NCI-H1105 treated with DMSO at 0.1 percent for 48 hours (cell line): Measurements from ENCODE around the gene NR2F1-AS1.
"Not testable (repeated sequence)": the region's sequence is repeated elsewhere in the genome, so short reads cannot be mapped to it uniquely, and the experiment has no call there.

Experiments
- DNase-seq: peaks from one replicate; lab custom pipeline; 2025; lab: John Stamatoyannopoulos, UW

NR2F1-AS1 gene

DNA sequence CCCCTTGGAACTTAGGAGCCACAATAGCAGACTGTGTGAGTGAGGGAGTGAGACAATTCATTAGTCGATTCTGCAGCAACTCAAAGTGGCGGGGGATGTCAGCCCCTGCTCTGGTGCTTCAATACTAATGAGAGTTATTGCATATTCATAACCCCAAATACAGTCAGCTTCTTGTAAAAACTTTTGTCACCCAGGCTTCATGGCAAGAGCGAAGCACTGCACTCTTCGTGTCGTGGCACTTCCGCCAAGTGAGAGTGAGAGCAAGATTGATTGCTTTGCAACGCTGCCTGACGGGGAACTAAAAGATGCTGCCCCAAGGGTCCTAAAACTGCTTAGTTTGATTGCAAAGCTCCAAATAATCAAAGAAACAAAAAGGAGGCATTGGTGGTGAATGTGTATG, 150.9 kb downstream of the NR2F1-AS1 start:
- DNase-seq, result no peak

DNA sequence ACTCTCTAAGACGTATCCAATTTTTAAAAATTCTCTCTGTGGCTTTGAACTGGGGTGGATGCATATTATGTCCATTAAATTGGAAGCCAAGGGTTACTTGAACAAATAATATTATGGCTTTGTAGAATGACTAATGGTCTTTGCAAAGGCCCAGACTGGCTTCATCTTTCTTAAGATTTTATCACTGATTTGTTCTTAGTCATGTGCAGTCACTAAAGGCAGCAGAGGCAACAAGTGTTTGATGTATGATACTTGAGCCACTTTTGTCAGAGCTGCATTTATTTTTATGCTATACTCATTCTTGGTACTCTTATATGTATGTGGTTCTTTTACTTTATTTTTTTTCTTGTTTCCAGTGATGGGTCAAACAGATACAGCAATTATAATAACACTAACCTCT, 152.2 kb downstream of the NR2F1-AS1 start:
- DNase-seq, result no peak

DNA sequence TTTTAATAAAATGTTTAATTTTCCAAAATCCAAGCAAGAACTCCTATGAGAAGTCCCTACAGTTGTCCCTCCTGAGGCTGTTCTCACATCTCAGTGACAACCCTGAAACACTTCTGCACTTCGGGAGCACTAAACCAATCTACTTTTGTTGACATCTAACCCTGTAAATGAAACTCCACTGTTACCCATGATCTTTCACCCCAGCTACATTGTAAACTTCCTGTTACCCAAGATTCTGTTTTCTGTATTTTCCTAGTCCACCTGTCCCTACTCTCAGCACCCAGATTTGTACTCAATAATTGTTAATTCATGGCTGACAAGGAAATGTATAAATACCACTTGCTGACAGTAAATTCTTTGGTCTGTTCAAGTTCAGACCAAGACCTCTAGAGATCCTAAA, 153.7 kb downstream of the NR2F1-AS1 start:
- DNase-seq, result no peak

DNA sequence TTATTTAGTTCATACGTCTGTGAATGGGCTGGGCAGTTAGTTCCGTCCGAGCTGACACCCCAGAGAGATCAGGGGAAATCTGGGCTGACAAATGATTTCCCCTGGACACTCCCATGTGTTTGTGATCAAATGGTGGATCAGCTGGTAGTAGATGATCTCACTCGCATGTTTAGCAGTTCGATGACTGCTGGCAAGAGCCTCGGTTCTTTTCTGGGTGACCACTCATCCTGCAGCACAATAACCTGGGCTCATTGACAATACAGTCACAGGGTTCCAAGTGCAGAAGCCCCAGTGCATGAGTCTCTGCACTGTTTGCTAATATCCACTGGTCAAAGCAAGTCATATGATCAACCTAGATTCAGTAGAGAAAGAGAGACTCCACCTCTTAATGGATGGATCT, 155.9 kb downstream of the NR2F1-AS1 start:
- DNase-seq, result no peak

DNA sequence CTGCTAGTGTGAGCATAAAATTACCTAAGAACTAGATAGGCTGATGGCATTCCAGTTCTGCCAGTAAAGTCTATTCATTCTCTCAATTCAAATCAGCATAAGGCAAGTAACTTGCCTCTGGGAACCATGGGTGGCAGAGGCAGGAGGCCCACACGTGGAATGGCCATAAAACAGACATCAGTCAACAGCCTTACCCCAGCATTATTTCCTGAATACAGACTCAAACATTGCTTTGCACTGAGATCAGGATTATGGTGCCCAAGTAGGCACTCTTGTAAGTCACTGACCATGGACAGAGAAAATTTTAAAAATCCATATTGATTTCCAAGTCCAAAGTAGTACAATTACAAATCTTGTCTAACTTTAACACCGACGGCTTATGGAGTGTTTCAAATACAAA, 157.7 kb downstream of the NR2F1-AS1 start:
- DNase-seq, result no peak

DNA sequence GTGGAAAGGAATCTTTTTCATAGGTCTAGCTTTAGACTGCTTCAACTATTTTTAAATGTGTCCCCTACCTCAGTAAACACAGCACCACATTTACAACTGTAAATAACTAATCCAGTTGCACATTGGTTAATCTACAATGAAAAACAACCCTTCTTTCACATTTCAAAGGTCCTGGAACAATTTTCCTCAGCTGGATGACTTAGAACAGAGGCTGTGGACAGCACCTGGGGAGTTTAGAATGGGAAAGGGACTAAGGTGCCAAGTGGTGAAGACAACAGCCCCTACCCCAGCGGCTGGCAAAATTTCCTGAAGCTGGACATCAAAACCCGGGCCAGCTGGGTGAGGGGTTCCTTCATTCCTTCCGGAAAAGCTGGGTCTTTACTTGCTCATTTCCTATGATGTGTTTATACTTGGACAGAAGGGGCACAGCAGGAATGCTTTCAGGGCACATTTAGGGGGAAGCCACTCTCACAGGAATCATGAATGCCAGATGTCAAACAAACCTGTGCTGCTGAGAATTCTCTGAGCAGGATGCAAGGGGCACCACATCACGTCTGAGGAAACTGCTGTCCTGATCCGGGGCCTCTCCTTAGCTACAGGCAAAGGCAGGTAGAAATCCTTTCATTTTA, 158.3 kb downstream of the NR2F1-AS1 start:
- DNase-seq, result no peak

DNA sequence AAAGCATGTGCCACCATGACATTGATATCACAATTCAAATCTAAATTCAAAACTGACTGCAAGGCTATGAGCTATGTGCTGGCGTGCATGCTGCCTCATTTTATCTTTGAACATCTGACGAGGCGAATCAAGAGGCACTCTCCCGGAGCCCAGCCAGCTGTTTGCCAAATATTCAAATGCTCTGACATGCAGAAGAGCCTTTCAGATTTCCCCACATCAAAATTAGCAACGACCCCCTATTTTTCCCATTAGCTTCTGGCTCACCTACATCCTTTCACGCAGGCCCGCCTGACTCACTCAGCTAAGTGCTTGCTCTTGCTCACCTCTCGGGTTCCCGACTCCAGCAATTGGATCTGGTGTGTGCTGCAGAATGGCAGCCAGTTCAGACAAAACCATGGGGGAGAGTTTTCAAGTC, 159.0 kb downstream of the NR2F1-AS1 start:
- DNase-seq, result no peak

DNA sequence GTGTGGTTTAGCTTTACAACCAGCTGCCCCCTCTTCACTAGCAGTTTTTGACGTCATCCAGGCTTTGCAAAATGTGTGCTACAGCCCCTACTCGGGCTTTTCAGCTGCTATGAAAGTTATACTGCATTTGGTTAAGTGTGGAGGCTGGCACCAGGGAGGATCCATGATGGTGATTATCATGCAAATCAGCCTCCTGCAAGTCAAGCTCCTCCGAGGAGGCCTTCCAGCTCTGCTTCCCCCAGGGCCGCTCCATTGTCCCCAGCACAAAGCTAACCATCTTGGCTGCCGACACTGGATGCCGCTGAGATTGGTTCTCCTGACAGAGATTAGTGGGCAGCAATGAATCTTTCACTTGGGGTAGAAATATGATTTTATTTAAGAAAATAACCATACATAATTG, 159.6 kb downstream of the NR2F1-AS1 start:
- no peak for DNase-seq

DNA sequence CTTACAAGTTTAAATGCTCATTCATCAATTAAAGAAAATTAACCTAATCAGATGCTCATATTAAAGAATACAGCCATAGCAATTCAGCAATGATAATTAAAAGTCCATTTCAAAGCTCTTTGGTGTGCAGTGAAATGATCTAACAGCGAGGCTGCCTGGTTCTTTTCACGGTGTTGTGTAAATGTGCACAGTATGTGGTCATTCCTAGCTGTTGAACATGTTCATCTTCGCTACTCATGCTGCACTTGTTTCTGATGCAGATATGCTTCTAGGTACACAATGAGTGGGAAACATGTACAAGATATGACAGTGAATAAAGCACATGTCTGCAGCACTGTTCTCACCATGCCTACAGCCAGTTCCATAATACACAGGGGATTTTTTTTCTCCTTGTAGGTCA, 163.5 kb downstream of the NR2F1-AS1 start:
- DNase-seq, result no peak

DNA sequence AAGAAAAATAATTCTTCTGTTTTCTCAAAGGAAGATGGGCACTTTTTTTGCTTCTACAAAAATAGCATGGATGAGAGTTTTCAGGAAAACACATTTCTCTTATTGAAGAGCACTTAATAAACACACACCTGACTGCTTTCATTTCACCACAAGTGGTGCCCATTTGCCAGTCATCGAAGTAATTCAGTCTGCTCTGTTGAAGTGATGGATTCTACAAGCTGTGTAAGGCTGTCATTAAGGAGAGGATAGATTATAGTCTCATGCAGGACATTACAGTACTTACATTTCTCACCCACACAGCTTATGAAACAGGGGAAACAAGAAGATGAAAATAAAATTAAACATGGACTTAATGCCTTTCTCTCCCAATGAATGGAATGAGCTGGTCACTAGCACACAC, 165.2 kb downstream of the NR2F1-AS1 start:
- DNase-seq, result no peak

DNA sequence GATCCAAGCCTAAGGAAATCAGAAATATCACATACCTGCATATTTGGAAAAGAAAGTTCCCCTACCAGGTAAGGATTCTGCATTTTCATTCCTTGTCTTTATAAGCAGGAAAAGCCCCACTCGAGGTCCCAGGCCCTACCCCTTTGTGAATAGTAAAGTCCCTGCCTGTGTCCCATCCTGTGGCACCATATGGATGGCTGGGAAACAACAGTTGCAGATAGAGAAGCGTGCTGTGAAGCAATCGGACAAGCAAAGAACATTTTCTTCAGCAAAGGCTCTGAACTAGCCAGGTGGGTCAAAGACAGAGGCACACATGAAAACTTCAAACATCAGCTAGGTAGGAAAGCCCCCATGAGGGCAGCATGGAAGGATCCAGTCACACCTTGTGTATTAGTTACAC, 169.3 kb downstream of the NR2F1-AS1 start:
- DNase-seq, result no peak

DNA sequence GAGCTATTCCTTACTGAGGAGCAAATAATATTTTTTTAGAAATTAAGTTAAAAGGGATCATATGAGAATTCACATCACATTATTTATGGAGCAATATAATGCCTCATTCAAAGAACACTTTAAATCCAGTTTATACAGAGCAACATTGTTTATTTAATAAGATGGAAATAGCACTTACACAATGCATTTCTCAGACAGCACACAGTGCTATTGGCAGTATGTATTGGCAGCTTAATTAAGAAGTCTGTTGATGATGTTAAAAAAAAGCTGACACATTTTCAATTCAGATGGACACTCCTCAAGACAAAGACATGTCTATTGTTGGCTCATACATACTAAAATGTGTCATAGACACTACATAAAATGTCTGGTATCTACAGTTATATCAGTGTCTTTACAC, 171.3 kb downstream of the NR2F1-AS1 start:
- no peak for DNase-seq

DNA sequence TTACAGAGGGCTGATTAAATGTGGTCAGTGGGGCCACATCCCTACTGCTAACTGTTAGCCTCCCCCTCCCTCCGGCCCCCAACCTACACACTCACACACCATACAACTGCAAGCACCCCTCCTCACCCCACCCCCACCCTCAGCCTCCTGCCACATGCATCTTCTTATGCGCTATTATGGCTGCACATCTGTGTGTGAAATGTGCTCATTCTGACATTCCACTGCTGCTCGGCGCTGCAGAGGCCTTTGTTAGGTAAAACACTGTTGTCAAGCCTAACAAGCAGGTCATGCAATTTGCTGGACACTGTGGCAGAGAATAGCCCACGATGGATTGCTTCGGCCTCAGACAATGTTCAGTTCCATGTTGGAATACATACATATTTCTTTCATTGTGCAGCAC, 173.6 kb downstream of the NR2F1-AS1 start:
- DNase-seq, result no peak

DNA sequence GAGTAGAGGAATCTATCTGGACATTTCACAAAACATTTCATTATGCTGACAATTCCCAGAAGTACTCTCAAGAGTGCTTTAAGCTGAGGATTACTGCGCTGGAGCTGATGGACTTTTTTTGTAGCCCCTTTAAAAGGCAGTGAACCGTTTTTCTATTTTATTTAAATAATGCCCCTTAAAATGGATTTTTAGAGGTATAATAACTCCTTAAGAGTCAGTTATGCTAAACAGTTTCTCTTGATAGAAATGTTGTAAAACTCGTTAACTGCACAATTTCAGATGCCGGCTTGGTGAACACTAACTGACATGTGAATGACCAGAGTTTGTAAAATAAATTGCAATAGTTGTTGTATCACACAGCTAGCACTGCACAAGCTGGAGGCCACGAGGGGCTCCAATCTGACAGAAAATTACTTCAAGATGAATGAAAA, 174.0 kb downstream of the NR2F1-AS1 start:
- DNase-seq, result no peak

DNA sequence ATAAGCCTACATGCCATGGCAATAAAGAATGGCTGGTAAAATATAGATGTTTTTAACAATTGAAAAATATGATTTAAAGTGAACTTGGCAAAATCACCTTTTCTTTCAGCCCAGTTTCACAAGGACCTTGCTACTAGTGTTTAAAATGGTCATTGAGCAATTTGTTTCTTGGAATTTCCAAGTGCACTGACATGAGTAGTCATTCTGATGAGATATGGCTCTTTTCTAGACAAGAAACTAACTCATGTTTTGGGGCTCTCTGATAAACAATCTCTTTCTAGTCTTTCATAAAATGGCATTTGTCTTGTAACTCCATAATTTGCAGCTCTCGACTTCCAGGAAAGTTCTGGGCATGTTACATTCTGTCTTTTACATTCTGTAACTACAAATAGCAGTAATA, 176.8 kb downstream of the NR2F1-AS1 start:
- no peak for DNase-seq

DNA sequence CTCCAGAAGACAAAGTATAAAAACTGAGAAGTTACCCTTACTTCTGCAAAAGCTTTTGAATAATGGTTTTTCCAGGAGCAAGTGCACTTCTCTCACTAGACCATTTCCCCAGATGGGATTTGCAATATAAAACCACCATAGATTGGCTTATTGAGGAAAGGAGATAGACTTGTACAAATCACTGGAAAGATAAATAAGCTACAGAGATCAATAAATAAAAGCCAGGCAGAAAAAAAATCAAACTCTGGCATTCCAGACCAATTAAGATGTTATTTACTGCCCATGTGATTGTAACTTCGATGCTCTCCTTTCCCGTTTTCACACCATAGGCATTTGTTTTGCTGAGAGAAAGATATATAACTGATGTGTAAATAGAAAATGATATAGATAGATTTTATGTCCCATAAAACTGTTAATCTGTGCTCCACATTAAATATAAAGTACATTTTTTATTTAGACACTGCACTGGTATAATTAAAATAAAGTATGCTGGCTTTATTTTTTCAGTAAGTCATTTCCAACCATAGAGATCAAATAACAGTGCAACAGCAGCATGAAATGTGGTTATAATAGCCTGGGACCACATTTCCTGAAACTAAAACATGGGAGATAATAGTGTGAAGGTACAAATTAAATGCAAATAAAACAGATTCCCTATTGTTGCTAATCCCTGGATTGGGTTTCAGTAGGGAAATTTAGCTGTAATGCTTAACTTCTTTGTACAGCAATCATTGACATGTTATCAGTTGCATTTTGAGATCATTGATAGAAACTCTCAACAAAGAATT, 177.7 kb downstream of the NR2F1-AS1 start:
- no peak for DNase-seq

DNA sequence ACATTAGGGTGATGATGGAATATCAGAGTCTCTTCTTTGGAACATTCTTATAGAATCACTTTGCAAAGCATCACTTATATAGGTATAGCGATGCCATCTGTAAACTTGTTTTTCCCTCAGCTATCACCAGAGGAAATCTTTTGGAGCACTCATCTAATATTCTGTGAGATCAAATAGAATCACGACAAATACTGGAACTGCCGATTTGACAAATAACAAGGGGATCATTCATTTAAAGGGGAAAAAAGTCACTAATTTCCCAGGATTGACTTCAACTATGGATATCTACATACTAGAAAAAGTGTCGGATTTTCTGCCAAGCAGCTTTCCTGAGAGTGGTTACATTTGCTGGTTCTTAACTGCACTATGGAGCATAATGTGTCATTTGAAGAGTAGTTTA, 178.6 kb downstream of the NR2F1-AS1 start:
- no peak for DNase-seq

DNA sequence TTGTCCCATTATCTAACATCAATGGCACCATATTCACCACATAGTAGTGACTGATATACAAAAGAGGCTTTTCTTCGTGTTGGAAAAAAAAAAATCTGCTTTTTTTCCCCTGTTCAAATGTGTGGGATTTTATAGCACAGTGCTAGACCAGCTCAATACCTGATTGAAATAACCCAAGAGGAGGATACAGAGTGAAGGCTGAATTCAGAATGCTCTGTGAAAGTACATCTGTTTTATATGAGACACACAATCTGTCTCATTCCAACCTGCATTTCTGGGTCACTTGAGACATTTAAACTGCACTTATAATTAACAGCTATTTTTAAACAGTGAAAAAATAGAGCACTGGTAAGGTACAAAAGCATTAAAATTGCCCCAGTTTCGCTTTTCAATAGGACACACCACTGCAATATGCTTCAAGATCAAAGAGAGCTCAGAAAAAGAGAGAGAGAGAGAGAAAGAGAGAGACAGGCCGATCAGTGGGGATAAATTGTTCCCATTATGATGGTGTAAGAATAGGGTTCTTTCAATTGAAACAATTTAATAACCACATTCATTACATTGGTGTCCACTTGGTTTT, 179.3 kb downstream of the NR2F1-AS1 start:
- DNase-seq, result no peak

DNA sequence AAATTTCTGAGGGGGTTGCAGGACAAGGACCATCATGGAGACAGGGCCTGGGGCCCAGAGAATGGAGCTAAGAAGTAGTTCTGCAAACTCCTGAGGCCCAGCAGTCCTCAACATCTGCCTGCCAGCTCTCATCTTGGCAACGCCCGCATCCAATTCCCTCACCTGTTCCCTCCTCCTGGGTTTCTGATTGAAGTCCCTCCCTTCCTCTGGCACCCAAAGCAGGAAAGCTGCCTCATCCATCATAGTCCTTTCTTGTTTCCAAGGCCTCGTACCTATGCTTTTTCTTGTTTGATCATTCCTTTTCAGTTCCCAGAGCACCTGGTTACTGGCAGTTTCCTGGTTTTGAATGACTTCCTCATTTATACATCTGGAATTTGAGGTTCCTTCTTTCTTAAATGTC, 181.3 kb downstream of the NR2F1-AS1 start:
- DNase-seq, result no peak

DNA sequence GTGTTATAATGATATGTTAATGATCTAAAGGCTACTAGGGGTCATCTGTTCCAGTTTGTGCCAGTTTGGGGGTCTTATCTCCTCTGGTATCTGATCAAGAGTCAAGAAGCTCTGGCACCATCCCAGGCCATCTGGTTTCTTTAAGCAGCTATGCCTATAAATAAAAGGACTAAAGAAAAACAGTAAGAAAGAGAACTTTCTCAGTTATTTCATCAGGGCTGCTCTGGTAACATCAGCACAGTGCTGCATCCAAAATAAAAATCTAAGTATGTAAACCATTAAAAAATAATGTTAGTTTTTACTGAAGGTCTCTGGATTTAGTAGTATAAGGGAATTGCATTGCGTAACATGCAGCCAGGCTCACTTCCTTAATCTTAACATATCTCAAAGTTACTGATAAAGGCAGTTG, 185.0 kb downstream of the NR2F1-AS1 start:
- no peak for DNase-seq

DNA sequence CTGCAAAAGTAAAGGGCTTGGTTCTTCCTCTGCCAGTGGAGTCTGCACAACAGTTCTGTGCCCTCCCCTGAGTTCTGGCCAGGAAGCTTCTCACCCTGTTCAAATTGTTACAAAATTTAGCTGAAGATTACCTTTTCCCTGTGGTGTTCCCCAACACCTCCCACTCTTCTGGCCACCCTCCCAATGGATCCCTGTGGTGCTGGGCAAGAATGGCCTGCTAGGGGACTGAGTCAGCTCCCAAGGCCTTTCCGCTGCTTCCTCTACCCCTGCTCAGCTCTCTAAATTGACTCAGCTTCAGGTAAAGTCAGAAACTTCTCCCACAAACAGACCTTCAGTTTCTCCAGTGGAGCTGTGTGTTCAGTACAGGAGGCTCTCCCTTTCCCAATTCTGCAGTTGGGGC, 186.0 kb downstream of the NR2F1-AS1 start:
- no peak for DNase-seq

DNA sequence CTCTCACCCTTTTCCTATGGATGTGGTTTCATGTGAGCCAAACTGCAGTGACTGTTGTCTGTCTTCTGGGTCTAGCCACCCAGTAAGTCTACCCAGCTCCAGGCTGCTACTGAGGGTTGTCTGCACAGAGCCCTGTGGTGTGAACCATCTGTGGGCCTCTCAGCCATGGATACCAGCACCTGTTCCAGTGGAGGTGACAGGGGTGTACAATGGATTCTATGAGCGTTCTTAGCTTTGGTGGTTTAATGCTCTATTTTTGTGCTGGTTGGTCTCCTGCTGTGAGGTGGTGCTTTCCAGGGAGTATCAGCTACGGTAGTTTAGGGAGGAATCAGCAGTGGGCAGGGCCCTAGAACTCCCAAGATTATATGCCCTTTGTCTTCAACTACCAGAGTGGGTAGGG, 186.7 kb downstream of the NR2F1-AS1 start:
- DNase-seq, result no peak

DNA sequence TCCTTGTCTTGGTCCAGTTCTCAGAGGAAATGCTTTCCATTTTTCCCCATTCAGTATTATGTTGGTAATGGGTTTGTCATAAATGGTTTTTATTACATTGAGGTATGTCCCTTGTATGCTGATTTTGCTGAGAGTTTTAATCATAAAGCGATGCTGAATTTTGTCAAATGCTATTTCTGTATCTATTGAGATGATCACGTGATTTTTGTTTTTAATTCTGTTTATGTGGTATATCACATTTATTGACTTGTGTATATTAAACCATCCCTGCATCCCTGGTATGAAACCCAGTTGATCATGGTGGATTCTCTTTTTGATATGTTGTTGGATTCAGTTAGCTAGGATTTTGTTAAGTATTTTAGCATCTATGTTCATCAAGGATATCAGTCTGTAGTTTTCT, 189.8 kb downstream of the NR2F1-AS1 start:
- not testable (repeated sequence) for DNase-seq

DNA sequence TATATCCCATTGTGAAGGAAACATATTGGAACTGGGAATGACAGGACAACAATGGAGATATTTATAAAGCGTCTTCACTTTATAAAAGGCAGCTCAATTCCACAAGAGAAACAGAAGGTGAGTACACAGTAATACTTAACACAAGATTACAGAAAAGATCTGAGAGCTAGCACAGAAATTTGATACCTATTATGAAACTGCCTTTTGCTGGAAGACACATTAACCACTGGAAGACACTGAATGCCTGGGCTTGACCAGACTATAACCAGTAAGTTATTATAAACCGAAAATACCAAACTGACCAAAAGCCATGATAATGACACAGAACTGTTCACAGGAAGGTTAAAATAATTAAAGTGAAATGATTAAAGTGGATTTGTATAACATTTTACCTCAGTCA, 195.4 kb downstream of the NR2F1-AS1 start:
- no peak for DNase-seq
